MM.1S (cell line): ENCODE results near the gene MRPL46.

Experiments
- DNase-seq: peaks from one replicate; pipeline ENCODE4 v3.0.0-alpha.2; 2015
- H2AFZ ChIP-seq: fragments of 300-600 bp; sonication (generic); 2 replicates; pipeline ENCODE4 v1.6.0; 2016; ENCODE audit warnings: antibody characterized with exemption, low read length
- H3F3A ChIP-seq: fragments of 300-600 bp; sonication (generic); 2 replicates; pipeline ENCODE4 v1.6.1; 2016; ENCODE audit warnings: mild to moderate bottlenecking, antibody characterized with exemption, low read length, moderate library complexity, mixed read lengths; ENCODE audit not compliant: insufficient read depth
- H3K27ac ChIP-seq: fragments of 300-600 bp; sonication (generic); 2 replicates; pipeline ENCODE4 v1.5.1; 2016; ENCODE audit warnings: mild to moderate bottlenecking, low read length
- H3K27me3 ChIP-seq: fragments of 300-600 bp; sonication (generic); replicated peaks from 2 replicates; pipeline ENCODE4 v1.6.0; 2016; ENCODE audit warnings: low read length; ENCODE audit not compliant: insufficient read depth
- H3K36me3 ChIP-seq: fragments of 300-600 bp; sonication (generic); replicated peaks from 2 replicates; pipeline ENCODE4 v1.6.1; 2016; ENCODE audit warnings: mild to moderate bottlenecking, low read length, mixed read lengths; ENCODE audit not compliant: insufficient read depth
- H3K4me1 ChIP-seq: fragments of 300-600 bp; sonication (generic); 2 replicates; pipeline ENCODE4 v1.6.1; 2016; ENCODE audit warnings: low read length, mixed read lengths
- H3K4me2 ChIP-seq: fragments of 300-600 bp; sonication (generic); 2 replicates; pipeline ENCODE4 v1.6.0; 2016; ENCODE audit warnings: low read depth, low read length
- H3K4me3 ChIP-seq: fragments of 300-600 bp; sonication (generic); 2 replicates; pipeline ENCODE4 v1.5.1; 2016; ENCODE audit warnings: low read length, mixed read lengths
- H3K79me2 ChIP-seq: fragments of 300-600 bp; sonication (generic); 2 replicates; pipeline ENCODE4 v1.6.1; 2016; ENCODE audit warnings: mixed run types, low read length, mixed read lengths
- H3K9ac ChIP-seq: fragments of 300-600 bp; sonication (generic); 2 replicates; pipeline ENCODE4 v1.6.1; 2016; ENCODE audit warnings: low read length, mixed read lengths
- H3K9me2 ChIP-seq: fragments of 300-600 bp; sonication (generic); replicated peaks from 2 replicates; pipeline ENCODE4 v1.6.1; 2016; ENCODE audit warnings: mild to moderate bottlenecking, low read length, mixed read lengths; ENCODE audit not compliant: insufficient read depth
- H3K9me3 ChIP-seq: fragments of 300-600 bp; sonication (generic); replicated peaks from 2 replicates; pipeline ENCODE4 v1.6.1; 2016; ENCODE audit warnings: mild to moderate bottlenecking, low read length, mixed read lengths; ENCODE audit not compliant: insufficient read depth
- H4K20me1 ChIP-seq: fragments of 300-600 bp; sonication (generic); 2 replicates; pipeline ENCODE4 v1.6.1; 2016; ENCODE audit warnings: mild to moderate bottlenecking, low read length, moderate library complexity, mixed read lengths; ENCODE audit not compliant: insufficient read depth
- EZH2 ChIP-seq: fragments of 300-600 bp; sonication (generic); optimal IDR thresholded peaks from 2 replicates; pipeline ENCODE3; 2017; ENCODE audit warnings: low read depth, mild to moderate bottlenecking, antibody characterized with exemption, low read length, mixed read lengths
- EZH2phosphoT487 ChIP-seq: fragments of 300-600 bp; sonication (generic); IDR thresholded peaks from 2 replicates; pipeline ENCODE4 v1.6.1; 2018; ENCODE audit warnings: antibody characterized with exemption, low read length
- TF ChIP-seq, protein P1 (sequence below): fragments of 300-600 bp; sonication (generic); IDR thresholded peaks from 2 replicates; pipeline ENCODE4 v1.5.1; 2016; ENCODE audit warnings: antibody characterized with exemption, low read length, mixed read lengths

The MRPL46 gene

GRCh38 chr15:88482263-88482662 lies 15.1 kb upstream of the MRPL46 start:
- TF ChIP-seq, protein P1, sequence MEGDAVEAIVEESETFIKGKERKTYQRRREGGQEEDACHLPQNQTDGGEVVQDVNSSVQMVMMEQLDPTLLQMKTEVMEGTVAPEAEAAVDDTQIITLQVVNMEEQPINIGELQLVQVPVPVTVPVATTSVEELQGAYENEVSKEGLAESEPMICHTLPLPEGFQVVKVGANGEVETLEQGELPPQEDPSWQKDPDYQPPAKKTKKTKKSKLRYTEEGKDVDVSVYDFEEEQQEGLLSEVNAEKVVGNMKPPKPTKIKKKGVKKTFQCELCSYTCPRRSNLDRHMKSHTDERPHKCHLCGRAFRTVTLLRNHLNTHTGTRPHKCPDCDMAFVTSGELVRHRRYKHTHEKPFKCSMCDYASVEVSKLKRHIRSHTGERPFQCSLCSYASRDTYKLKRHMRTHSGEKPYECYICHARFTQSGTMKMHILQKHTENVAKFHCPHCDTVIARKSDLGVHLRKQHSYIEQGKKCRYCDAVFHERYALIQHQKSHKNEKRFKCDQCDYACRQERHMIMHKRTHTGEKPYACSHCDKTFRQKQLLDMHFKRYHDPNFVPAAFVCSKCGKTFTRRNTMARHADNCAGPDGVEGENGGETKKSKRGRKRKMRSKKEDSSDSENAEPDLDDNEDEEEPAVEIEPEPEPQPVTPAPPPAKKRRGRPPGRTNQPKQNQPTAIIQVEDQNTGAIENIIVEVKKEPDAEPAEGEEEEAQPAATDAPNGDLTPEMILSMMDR, result no peak
- TF ChIP-seq EZH2 (no peak), EZH2phosphoT487 (no peak)
- Histone ChIP-seq H2AFZ (no peak overlapping the region), H3K79me2 (no peaks in the 10 kb centered on the region), H3K36me3 (no peaks in the 10 kb centered on the region), H3K4me3 (no peak overlapping the region), H3K9me3 (no peaks in the 10 kb centered on the region), H3K4me1 (no peaks in the 10 kb centered on the region), H3K27me3 (no peaks in the 10 kb centered on the region), H3K9ac (no peak overlapping the region), H3K9me2 (no peaks in the 10 kb centered on the region), H3K4me2 (no peak overlapping the region), H3K27ac (no peak overlapping the region), H3F3A (no peaks in the 10 kb centered on the region), H4K20me1 (no peaks in the 10 kb centered on the region)
- DNase-seq, result no peak

DNA sequence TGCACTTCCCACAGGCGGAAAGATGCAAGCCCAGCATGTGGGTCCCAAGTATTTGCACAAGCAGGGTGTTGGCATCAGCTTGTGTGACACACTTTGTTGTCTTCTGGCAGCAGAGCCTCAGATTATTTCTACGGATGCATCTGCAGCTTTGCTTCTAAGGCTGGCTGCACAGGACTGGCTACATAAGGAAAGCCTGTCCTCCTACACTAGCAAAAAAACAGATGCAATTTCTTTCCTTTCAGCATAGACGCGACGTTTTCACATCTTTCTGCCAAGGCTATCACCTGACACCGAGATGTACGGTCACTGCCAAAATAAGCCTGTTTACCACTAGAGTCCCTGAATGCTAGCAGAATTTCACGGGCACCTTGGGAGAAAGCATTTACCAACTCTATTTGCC lies 13.8 kb upstream of the MRPL46 start:
- no peak overlapping the region for H3K9ac ChIP-seq
- H3F3A ChIP-seq, result 0 out of 2 replicates have a peak, but pooled peaks cover 2% of the 10 kb centered on the region
- H4K20me1 ChIP-seq, result no peaks in the 10 kb centered on the region
- H3K4me2 ChIP-seq, result no peak overlapping the region
- no peak for DNase-seq
- no peaks in the 10 kb centered on the region for H3K4me1 ChIP-seq
- no peaks in the 10 kb centered on the region for H3K9me2 ChIP-seq
- no peak overlapping the region for H3K27ac ChIP-seq
- H3K4me3 ChIP-seq, result no peak overlapping the region
- no peaks in the 10 kb centered on the region for H3K9me3 ChIP-seq
- H3K36me3 ChIP-seq, result no peaks in the 10 kb centered on the region
- TF ChIP-seq, protein P1, result no peak
- TF ChIP-seq EZH2, result no peak
- TF ChIP-seq EZH2phosphoT487, result no peak
- H3K27me3 ChIP-seq, result no peaks in the 10 kb centered on the region
- H2AFZ ChIP-seq, result no peak overlapping the region
- no peaks in the 10 kb centered on the region for H3K79me2 ChIP-seq

- Histone ChIP-seq H3K27me3 (no peaks in the 10 kb centered on the region), H3K4me1 (no peaks in the 10 kb centered on the region), H3K4me3 (no peak overlapping the region), H4K20me1 (no peaks in the 10 kb centered on the region), H2AFZ (no peak overlapping the region), H3F3A (0 out of 2 replicates have a peak, but pooled peaks cover 3% of the 10 kb centered on the region), H3K79me2 (no peaks in the 10 kb centered on the region), H3K36me3 (no peaks in the 10 kb centered on the region), H3K9ac (no peak overlapping the region), H3K9me3 (no peaks in the 10 kb centered on the region), H3K4me2 (no peak overlapping the region), H3K27ac (no peak overlapping the region), H3K9me2 (no peaks in the 10 kb centered on the region)
- no peak for DNase-seq
- TF ChIP-seq EZH2phosphoT487, result no peak
- TF ChIP-seq, protein P1, result no peak
- no peak for TF ChIP-seq EZH2
These were observed 12.0 kb upstream of the MRPL46 start for GRCh38 chr15:88479169-88479568.
